ENCODE results near the gene SEC14L5. TPM values are rescaled to one million over a fixed set of nuclear protein-coding genes. Genes with fewer than 3 reads are reported as not detected.

SEC14L5 gene
- total RNA-seq, 1 experiment from 2014 or later: 2.3 TPM

DNA sequence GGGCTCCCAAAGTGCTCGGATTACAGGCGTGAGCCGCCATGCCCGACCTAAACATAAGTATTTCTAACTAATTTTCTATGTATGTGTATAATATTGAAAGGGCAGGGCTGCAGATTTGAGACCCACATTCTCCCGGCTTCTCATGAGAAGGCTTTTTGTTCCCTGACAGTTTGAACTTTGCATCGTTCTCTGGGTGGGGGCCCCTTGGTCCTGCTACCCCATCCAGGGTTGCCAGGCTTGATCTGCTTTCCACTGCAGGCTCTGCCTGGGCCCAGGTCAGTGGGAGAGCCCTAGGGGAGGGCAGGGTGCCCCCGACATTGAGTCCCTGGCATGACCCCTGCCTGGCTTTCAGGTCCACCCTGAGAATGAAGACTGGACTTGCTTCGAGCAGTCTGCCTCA is 32.3 kb downstream of the SEC14L5 start:
- H3K4me1 Mint-ChIP-seq: no peaks in the 10 kb centered on the region
- H3K27ac Mint-ChIP-seq: no peak overlapping the region
- no peak overlapping the region for H3K4me3 Mint-ChIP-seq
- ATAC-seq (no peak), DNase-seq (ENCODE audit: low spot score) (no peak)
- H3K36me3 Mint-ChIP-seq: no peaks in the 10 kb centered on the region
- ChIA-PET CTCF (no interaction called here), POLR2A (no interaction called here)
- 0 out of 2 replicates have a peak, but pooled peaks cover 6% of the 10 kb centered on the region for H3K9me3 Mint-ChIP-seq
- peaks cover 41% of the 10 kb centered on the region for H3K27me3 Mint-ChIP-seq (ENCODE audit: low read depth)
- TF ChIP-seq, protein P1, sequence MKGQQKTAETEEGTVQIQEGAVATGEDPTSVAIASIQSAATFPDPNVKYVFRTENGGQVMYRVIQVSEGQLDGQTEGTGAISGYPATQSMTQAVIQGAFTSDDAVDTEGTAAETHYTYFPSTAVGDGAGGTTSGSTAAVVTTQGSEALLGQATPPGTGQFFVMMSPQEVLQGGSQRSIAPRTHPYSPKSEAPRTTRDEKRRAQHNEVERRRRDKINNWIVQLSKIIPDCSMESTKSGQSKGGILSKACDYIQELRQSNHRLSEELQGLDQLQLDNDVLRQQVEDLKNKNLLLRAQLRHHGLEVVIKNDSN (CRISPR knock-in tag; IDR thresholded peaks at IDR 0.05): no peak
- no peak for TF ChIP-seq MXD4 (CRISPR knock-in tag; IDR thresholded peaks at IDR 0.05; ENCODE audit: borderline replicate concordance)
- TF ChIP-seq JUN (CRISPR knock-in tag; IDR thresholded peaks at IDR 0.05): no peak
- TF ChIP-seq, protein P2, sequence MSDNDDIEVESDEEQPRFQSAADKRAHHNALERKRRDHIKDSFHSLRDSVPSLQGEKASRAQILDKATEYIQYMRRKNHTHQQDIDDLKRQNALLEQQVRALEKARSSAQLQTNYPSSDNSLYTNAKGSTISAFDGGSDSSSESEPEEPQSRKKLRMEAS (CRISPR knock-in tag; IDR thresholded peaks at IDR 0.05): no peak
- TF ChIP-seq, protein P3, sequence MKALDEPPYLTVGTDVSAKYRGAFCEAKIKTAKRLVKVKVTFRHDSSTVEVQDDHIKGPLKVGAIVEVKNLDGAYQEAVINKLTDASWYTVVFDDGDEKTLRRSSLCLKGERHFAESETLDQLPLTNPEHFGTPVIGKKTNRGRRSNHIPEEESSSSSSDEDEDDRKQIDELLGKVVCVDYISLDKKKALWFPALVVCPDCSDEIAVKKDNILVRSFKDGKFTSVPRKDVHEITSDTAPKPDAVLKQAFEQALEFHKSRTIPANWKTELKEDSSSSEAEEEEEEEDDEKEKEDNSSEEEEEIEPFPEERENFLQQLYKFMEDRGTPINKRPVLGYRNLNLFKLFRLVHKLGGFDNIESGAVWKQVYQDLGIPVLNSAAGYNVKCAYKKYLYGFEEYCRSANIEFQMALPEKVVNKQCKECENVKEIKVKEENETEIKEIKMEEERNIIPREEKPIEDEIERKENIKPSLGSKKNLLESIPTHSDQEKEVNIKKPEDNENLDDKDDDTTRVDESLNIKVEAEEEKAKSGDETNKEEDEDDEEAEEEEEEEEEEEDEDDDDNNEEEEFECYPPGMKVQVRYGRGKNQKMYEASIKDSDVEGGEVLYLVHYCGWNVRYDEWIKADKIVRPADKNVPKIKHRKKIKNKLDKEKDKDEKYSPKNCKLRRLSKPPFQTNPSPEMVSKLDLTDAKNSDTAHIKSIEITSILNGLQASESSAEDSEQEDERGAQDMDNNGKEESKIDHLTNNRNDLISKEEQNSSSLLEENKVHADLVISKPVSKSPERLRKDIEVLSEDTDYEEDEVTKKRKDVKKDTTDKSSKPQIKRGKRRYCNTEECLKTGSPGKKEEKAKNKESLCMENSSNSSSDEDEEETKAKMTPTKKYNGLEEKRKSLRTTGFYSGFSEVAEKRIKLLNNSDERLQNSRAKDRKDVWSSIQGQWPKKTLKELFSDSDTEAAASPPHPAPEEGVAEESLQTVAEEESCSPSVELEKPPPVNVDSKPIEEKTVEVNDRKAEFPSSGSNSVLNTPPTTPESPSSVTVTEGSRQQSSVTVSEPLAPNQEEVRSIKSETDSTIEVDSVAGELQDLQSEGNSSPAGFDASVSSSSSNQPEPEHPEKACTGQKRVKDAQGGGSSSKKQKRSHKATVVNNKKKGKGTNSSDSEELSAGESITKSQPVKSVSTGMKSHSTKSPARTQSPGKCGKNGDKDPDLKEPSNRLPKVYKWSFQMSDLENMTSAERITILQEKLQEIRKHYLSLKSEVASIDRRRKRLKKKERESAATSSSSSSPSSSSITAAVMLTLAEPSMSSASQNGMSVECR (CRISPR knock-in tag; IDR thresholded peaks at IDR 0.05; ENCODE audit: borderline replicate concordance): no peak

DNA sequence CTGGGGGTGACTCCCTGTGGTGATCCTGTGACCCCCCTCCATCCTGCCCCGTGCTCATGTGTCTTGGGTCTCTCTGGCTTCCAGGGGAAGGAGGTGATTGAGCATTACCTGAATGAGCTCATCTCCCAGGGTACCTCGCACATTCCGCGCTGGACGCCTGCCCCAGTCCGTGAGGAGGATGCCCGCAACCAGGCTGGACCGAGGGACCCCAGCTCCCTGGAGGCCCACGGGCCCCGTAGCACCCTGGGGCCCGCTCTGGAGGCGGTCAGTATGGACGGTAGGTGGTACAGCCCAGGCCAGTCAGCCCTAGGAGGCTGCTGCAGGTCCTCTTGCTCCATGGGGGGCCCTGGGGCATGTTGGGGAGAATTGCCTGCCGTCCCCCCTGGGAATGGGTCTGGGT is 33.6 kb downstream of the SEC14L5 start:
- CTCF ChIA-PET: interaction anchor here (0.9 to 1.4 kb wide), 2 partner anchors 33 to 93 kb away, joined by 3 to 4 read pairs; no protein-coding TSS in a partner anchor
- Mint-ChIP-seq H3K4me1 (no peaks in the 10 kb centered on the region), H3K27ac (no peak overlapping the region), H3K4me3 (no peak overlapping the region), H3K27me3 (ENCODE audit: low read depth) (peaks cover 30% of the 10 kb centered on the region), H3K9me3 (0 out of 2 replicates have a peak, but pooled peaks cover 6% of the 10 kb centered on the region), H3K36me3 (no peaks in the 10 kb centered on the region)
- ATAC-seq: no peak
- DNase-seq (ENCODE audit: low spot score): no peak
- POLR2A ChIA-PET: no interaction called here
- TF ChIP-seq, protein P4, sequence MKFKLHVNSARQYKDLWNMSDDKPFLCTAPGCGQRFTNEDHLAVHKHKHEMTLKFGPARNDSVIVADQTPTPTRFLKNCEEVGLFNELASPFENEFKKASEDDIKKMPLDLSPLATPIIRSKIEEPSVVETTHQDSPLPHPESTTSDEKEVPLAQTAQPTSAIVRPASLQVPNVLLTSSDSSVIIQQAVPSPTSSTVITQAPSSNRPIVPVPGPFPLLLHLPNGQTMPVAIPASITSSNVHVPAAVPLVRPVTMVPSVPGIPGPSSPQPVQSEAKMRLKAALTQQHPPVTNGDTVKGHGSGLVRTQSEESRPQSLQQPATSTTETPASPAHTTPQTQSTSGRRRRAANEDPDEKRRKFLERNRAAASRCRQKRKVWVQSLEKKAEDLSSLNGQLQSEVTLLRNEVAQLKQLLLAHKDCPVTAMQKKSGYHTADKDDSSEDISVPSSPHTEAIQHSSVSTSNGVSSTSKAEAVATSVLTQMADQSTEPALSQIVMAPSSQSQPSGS (CRISPR knock-in tag; IDR thresholded peaks at IDR 0.05; ENCODE audit: borderline replicate concordance, low read depth): no peak
- TF ChIP-seq TEAD1 (CRISPR knock-in tag; IDR thresholded peaks at IDR 0.05): no peak
- TF ChIP-seq, protein P5, sequence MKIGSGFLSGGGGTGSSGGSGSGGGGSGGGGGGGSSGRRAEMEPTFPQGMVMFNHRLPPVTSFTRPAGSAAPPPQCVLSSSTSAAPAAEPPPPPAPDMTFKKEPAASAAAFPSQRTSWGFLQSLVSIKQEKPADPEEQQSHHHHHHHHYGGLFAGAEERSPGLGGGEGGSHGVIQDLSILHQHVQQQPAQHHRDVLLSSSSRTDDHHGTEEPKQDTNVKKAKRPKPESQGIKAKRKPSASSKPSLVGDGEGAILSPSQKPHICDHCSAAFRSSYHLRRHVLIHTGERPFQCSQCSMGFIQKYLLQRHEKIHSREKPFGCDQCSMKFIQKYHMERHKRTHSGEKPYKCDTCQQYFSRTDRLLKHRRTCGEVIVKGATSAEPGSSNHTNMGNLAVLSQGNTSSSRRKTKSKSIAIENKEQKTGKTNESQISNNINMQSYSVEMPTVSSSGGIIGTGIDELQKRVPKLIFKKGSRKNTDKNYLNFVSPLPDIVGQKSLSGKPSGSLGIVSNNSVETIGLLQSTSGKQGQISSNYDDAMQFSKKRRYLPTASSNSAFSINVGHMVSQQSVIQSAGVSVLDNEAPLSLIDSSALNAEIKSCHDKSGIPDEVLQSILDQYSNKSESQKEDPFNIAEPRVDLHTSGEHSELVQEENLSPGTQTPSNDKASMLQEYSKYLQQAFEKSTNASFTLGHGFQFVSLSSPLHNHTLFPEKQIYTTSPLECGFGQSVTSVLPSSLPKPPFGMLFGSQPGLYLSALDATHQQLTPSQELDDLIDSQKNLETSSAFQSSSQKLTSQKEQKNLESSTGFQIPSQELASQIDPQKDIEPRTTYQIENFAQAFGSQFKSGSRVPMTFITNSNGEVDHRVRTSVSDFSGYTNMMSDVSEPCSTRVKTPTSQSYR (CRISPR knock-in tag; IDR thresholded peaks at IDR 0.05): no peak
- no peak for TF ChIP-seq CBFB (CRISPR knock-in tag; IDR thresholded peaks at IDR 0.05; ENCODE audit: low read depth)
- TF ChIP-seq OVOL2 (CRISPR knock-in tag; IDR thresholded peaks at IDR 0.05; ENCODE audit: borderline replicate concordance): no peak
- TF ChIP-seq ZNF219 (CRISPR knock-in tag; IDR thresholded peaks at IDR 0.05; ENCODE audit: borderline replicate concordance): no peak
- TF ChIP-seq SMAD4 (CRISPR knock-in tag; IDR thresholded peaks at IDR 0.05): no peak
- no peak for TF ChIP-seq RORB (CRISPR knock-in tag; IDR thresholded peaks at IDR 0.05)
- no peak for TF ChIP-seq ZNF232 (CRISPR knock-in tag; IDR thresholded peaks at IDR 0.05)
- TF ChIP-seq SOX15 (CRISPR knock-in tag; IDR thresholded peaks at IDR 0.05): no peak
- no peak for TF ChIP-seq CREB1 (CRISPR knock-in tag; IDR thresholded peaks at IDR 0.05)
- no peak for TF ChIP-seq JUN (CRISPR knock-in tag; IDR thresholded peaks at IDR 0.05)
- TF ChIP-seq TCF7 (CRISPR knock-in tag; IDR thresholded peaks at IDR 0.05; ENCODE audit: low read depth): no peak
- no peak for TF ChIP-seq ZNF121 (CRISPR knock-in tag; IDR thresholded peaks at IDR 0.05)
- TF ChIP-seq NFE2L1 (CRISPR knock-in tag; IDR thresholded peaks at IDR 0.05): no peak
- TF ChIP-seq, protein P6, sequence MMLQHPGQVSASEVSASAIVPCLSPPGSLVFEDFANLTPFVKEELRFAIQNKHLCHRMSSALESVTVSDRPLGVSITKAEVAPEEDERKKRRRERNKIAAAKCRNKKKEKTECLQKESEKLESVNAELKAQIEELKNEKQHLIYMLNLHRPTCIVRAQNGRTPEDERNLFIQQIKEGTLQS (CRISPR knock-in tag; conservative IDR thresholded peaks at IDR 0.05): no peak
- TF ChIP-seq, protein P7, sequence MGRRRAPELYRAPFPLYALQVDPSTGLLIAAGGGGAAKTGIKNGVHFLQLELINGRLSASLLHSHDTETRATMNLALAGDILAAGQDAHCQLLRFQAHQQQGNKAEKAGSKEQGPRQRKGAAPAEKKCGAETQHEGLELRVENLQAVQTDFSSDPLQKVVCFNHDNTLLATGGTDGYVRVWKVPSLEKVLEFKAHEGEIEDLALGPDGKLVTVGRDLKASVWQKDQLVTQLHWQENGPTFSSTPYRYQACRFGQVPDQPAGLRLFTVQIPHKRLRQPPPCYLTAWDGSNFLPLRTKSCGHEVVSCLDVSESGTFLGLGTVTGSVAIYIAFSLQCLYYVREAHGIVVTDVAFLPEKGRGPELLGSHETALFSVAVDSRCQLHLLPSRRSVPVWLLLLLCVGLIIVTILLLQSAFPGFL (CRISPR knock-in tag; IDR thresholded peaks at IDR 0.05; ENCODE audit: borderline replicate concordance): no peak
- no peak for TF ChIP-seq ZBTB21 (CRISPR knock-in tag; IDR thresholded peaks at IDR 0.05; ENCODE audit: borderline replicate concordance)
